Neural progenitor cell (in vitro differentiated cells): ENCODE measurements around the gene C1RL. TPM values are rescaled to one million over a fixed set of nuclear protein-coding genes. Genes with fewer than 3 reads are reported as not detected.

Source experiments
- DNase-seq: peaks from one replicate; pipeline ENCODE4 v3.0.0-alpha.2; 2016; ENCODE audit warnings: low spot score
- H2AFZ ChIP-seq: fragments of 200-600 bp; sonication (generic); replicated peaks from 2 replicates; pipeline ENCODE4 v1.6.1; 2016; ENCODE audit warnings: antibody characterized with exemption
- H3F3A ChIP-seq: fragments of 200-600 bp; sonication (generic); 2 replicates; pipeline ENCODE4 v1.6.1; 2016; ENCODE audit warnings: antibody characterized with exemption, low read depth
- H3K27ac ChIP-seq: fragments of 200-600 bp; sonication (generic); 2 replicates; pipeline ENCODE4 v1.5.1; 2016; ENCODE audit warnings: mild to moderate bottlenecking
- H3K27me3 ChIP-seq: fragments of 200-600 bp; sonication (generic); 2 replicates; pipeline ENCODE4 v1.6.1; 2016; ENCODE audit warnings: mild to moderate bottlenecking, moderate library complexity
- H3K36me3 ChIP-seq: fragments of 200-600 bp; sonication (generic); 2 replicates; pipeline ENCODE4 v1.5.1; 2016
- H3K4me1 ChIP-seq: fragments of 200-600 bp; sonication (generic); 2 replicates; pipeline ENCODE4 v1.6.1; 2016; ENCODE audit warnings: mixed run types
- H3K4me2 ChIP-seq: fragments of 200-600 bp; sonication (generic); 2 replicates; pipeline ENCODE4 v1.6.1; 2016
- H3K4me3 ChIP-seq: fragments of 200-600 bp; sonication (generic); 2 replicates; pipeline ENCODE4 v1.5.1; 2016
- H3K79me2 ChIP-seq: fragments of 200-600 bp; sonication (generic); 2 replicates; pipeline ENCODE4 v1.6.1; 2016; ENCODE audit warnings: low read depth
- H3K9ac ChIP-seq: fragments of 200-600 bp; sonication (generic); 2 replicates; pipeline ENCODE4 v1.6.1; 2016
- H3K9me3 ChIP-seq: fragments of 200-600 bp; sonication (generic); 2 replicates; pipeline ENCODE4 v1.5.1; 2016; ENCODE audit warnings: low read depth
- H4K20me1 ChIP-seq: fragments of 200-600 bp; sonication (generic); 2 replicates; pipeline ENCODE4 v1.6.1; 2016; ENCODE audit warnings: low read depth
- H3K27ac Mint-ChIP-seq: 3 replicates; pipeline ENCODE4 v1.8.0; 2021; ENCODE audit warnings: mixed read lengths
- H3K27me3 Mint-ChIP-seq: 2 replicates; pipeline ENCODE4 v1.8.0; 2022; ENCODE audit warnings: low read depth, mild to moderate bottlenecking, inconsistent platforms, moderate library complexity, mixed read lengths; ENCODE audit not compliant: insufficient read depth
- H3K36me3 Mint-ChIP-seq: 3 replicates; pipeline ENCODE4 v1.8.0; 2021; ENCODE audit warnings: mixed read lengths
- H3K4me1 Mint-ChIP-seq: 3 replicates; pipeline ENCODE4 v1.8.0; 2021; ENCODE audit warnings: mixed read lengths
- H3K4me3 Mint-ChIP-seq: 3 replicates; pipeline ENCODE4 v1.8.0; 2021; ENCODE audit warnings: mild to moderate bottlenecking, moderate library complexity, mixed read lengths
- H3K9me3 Mint-ChIP-seq: 3 replicates; pipeline ENCODE4 v1.8.0; 2020; ENCODE audit warnings: mixed read lengths
- EZH2 ChIP-seq: fragments of 200-600 bp; sonication (generic); IDR thresholded peaks from 2 replicates; pipeline ENCODE4 v1.6.1; 2017; ENCODE audit warnings: antibody characterized with exemption, mild to moderate bottlenecking, moderate library complexity
- EZH2phosphoT487 ChIP-seq: fragments of 200-600 bp; sonication (generic); IDR thresholded peaks from 2 replicates; pipeline ENCODE4 v1.6.1; 2017; ENCODE audit warnings: antibody characterized with exemption
- total RNA-seq: library from RNA; depleted of rRNA; stranded (reverse); fragments of >200 nt; gene quantifications from 2 replicates; pipeline ENCODE4 v1.2.3, GENCODE V29; 2015; ENCODE audit warnings: low replicate concordance
- TF ChIP-seq, protein P1 (sequence below): fragments of 200-600 bp; sonication (generic); IDR thresholded peaks from 2 replicates; pipeline ENCODE4 v1.5.1; 2017; ENCODE audit warnings: antibody characterized with exemption, mild to moderate bottlenecking

C1RL gene
- total RNA-seq, 1 donor from 2014 or later: 32.2 TPM

DNA sequence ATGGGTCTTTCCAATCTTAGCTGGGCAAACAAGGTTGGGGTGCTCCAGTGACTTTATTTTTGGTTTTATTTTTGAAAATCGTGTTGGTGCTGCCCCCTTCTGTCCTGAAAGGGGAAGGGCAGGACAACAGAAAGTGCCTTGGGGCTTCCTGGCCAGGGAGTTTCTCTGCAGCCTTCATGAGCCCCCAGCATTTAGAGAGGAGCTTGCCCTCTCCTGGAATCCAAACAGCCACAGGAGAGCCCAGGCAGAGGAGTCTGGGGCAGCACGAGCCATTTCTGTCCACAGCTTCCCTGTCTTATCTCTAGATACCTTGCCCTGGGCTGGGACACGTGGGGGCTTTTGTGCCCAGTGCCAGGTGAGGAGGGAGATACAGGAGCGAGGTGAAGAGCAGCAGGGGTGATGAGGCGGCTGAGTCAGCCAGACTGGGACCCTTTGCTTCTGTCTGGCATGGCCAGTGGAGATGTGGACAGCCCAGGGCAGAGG, 4.4 kb upstream of the C1RL start:
- Histone ChIP-seq H3K4me3 (no peak overlapping the region), H3F3A (no peaks in the 10 kb centered on the region), H3K79me2 (no peaks in the 10 kb centered on the region), H3K4me1 (no peaks in the 10 kb centered on the region), H3K27me3 (no peaks in the 10 kb centered on the region), H3K27ac (no peak overlapping the region), H4K20me1 (no peaks in the 10 kb centered on the region), H3K9me3 (no peaks in the 10 kb centered on the region), H2AFZ (no peak overlapping the region), H3K4me2 (no peak overlapping the region), H3K9ac (no peak overlapping the region), H3K36me3 (no peaks in the 10 kb centered on the region)
- Mint-ChIP-seq H3K27me3 (peaks cover 9% of the 10 kb centered on the region), H3K9me3 (no peaks in the 10 kb centered on the region), H3K36me3 (no peaks in the 10 kb centered on the region), H3K4me3 (no peak overlapping the region), H3K27ac (peak overlapping the region; percentile 6), H3K4me1 (peaks cover 9% of the 10 kb centered on the region)
- DNase-seq: peak; percentile 54
- TF ChIP-seq, protein P1, sequence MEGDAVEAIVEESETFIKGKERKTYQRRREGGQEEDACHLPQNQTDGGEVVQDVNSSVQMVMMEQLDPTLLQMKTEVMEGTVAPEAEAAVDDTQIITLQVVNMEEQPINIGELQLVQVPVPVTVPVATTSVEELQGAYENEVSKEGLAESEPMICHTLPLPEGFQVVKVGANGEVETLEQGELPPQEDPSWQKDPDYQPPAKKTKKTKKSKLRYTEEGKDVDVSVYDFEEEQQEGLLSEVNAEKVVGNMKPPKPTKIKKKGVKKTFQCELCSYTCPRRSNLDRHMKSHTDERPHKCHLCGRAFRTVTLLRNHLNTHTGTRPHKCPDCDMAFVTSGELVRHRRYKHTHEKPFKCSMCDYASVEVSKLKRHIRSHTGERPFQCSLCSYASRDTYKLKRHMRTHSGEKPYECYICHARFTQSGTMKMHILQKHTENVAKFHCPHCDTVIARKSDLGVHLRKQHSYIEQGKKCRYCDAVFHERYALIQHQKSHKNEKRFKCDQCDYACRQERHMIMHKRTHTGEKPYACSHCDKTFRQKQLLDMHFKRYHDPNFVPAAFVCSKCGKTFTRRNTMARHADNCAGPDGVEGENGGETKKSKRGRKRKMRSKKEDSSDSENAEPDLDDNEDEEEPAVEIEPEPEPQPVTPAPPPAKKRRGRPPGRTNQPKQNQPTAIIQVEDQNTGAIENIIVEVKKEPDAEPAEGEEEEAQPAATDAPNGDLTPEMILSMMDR: peak; percentile 86
- TF ChIP-seq EZH2phosphoT487 (no peak), EZH2 (no peak)

DNA sequence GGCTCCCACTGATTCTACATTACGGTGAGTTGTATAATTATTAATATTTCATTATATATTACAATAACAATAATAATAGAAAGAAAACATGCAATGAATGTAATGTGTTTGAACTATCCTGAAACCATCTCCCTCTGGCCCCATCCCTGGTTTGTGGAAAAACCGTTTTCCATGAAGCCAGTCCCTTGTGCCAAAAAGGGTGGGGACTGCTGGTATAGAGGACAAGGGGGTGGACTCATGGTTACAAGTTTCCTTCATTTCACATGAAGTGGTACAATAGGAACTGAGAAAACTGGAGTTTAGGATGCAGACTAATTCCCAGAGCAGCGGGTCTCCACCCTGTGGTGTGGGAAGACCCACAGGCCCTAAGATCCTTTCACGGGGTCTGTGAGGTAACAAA, 3.0 kb upstream of the C1RL start:
- no peaks in the 10 kb centered on the region for H3K36me3 Mint-ChIP-seq
- Histone ChIP-seq H4K20me1 (no peaks in the 10 kb centered on the region), H3K27ac (no peak overlapping the region), H3K9ac (no peak overlapping the region), H2AFZ (no peak overlapping the region), H3F3A (peaks cover 5% of the 10 kb centered on the region), H3K4me3 (no peak overlapping the region), H3K9me3 (peaks cover 2% of the 10 kb centered on the region), H3K4me1 (no peaks in the 10 kb centered on the region), H3K36me3 (peaks cover under 1% of the 10 kb centered on the region), H3K27me3 (no peaks in the 10 kb centered on the region), H3K4me2 (no peak overlapping the region), H3K79me2 (peaks cover 7% of the 10 kb centered on the region)
- H3K27me3 Mint-ChIP-seq: peaks cover 8% of the 10 kb centered on the region
- no peak overlapping the region for H3K27ac Mint-ChIP-seq
- no peaks in the 10 kb centered on the region for H3K9me3 Mint-ChIP-seq
- TF ChIP-seq EZH2phosphoT487 (no peak), EZH2 (no peak)
- TF ChIP-seq, protein P1: no peak
- peaks cover 16% of the 10 kb centered on the region for H3K4me1 Mint-ChIP-seq
- no peak for DNase-seq
- no peak overlapping the region for H3K4me3 Mint-ChIP-seq

DNA sequence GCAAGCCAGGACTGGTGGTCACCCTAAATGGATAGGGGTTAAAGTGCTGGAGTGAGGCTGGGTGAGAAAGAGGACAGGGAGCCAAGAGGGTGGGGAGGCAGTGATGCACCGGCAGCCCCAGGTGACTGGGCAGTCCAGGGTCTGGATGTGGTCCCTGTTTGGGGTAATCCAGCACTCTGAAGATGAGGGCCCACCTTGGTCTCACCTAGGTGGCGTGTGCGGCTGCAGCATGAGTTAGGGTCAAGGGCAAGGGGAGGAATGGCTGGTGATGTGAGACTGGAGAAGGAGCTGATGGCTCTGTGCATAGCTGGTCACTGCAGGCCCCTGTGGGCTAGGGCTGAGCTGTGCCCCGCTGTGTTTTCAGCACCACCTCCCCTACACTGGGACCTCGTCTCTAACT, 1.6 kb upstream of the C1RL start:
- Mint-ChIP-seq H3K27ac (no peak overlapping the region), H3K27me3 (peaks cover 4% of the 10 kb centered on the region), H3K9me3 (peaks cover 8% of the 10 kb centered on the region), H3K4me1 (peaks cover 16% of the 10 kb centered on the region), H3K4me3 (no peak overlapping the region), H3K36me3 (peaks cover 8% of the 10 kb centered on the region)
- peaks cover 4% of the 10 kb centered on the region for H3K9me3 ChIP-seq
- H3K79me2 ChIP-seq: peaks cover 9% of the 10 kb centered on the region
- no peak for DNase-seq
- no peak overlapping the region for H3K9ac ChIP-seq
- H3K4me1 ChIP-seq: no peaks in the 10 kb centered on the region
- H3K4me3 ChIP-seq: no peak overlapping the region
- no peak overlapping the region for H3K4me2 ChIP-seq
- no peaks in the 10 kb centered on the region for H4K20me1 ChIP-seq
- H3K36me3 ChIP-seq: peaks cover 13% of the 10 kb centered on the region
- H3F3A ChIP-seq: peaks cover 5% of the 10 kb centered on the region
- H2AFZ ChIP-seq: no peak overlapping the region
- TF ChIP-seq EZH2phosphoT487: no peak
- TF ChIP-seq, protein P1: no peak
- no peak for TF ChIP-seq EZH2
- no peak overlapping the region for H3K27ac ChIP-seq
- H3K27me3 ChIP-seq: no peaks in the 10 kb centered on the region
